ENCODE data around the gene GMPR2.

GMPR2 gene

GRCh38 chr14:24255438-24255837 is 22.7 kb downstream of the GMPR2 start:
- no peak for DNase-seq

GRCh38 chr14:24255931-24256711 is 23.4 kb downstream of the GMPR2 start:
- no peak for DNase-seq

GRCh38 chr14:24256960-24257359 is 24.2 kb downstream of the GMPR2 start:
- DNase-seq, result no peak

GRCh38 chr14:24258119-24258518 is 25.4 kb downstream of the GMPR2 start:
- no peak for DNase-seq

GRCh38 chr14:24258548-24259265 is 26.0 kb downstream of the GMPR2 start:
- DNase-seq, result no peak

- no peak for DNase-seq
Measured at GRCh38 chr14:24259282-24260025, 26.7 kb downstream of the GMPR2 start.

- DNase-seq, result no peak
Measured at GRCh38 chr14:24260026-24260779, 27.5 kb downstream of the GMPR2 start.

- DNase-seq, result no peak
Measured at GRCh38 chr14:24260780-24261157, 28.0 kb downstream of the GMPR2 start.

- no peak for DNase-seq
Measured at GRCh38 chr14:24261256-24261968, 28.7 kb downstream of the GMPR2 start.

GRCh38 chr14:24261969-24262327 is 29.2 kb downstream of the GMPR2 start:
- DNase-seq, result no peak

- no peak for DNase-seq
Measured at GRCh38 chr14:24262821-24263733, 30.3 kb downstream of the GMPR2 start, which contains the start of gene TGM1. Gene TGM1, minus strand, starts transcription at chr14:24263177. Its CDS starts 825 bp downstream, at chr14:24262352.

GRCh38 chr14:24263848-24264247 is 31.1 kb downstream of the GMPR2 start:
- DNase-seq, result no peak

GRCh38 chr14:24264298-24264697 is 31.6 kb downstream of the GMPR2 start:
- no peak for DNase-seq

- no peak for DNase-seq
Measured at GRCh38 chr14:24266344-24267244, 33.9 kb downstream of the GMPR2 start.

GRCh38 chr14:24267516-24267915 is 34.8 kb downstream of the GMPR2 start:
- no peak for DNase-seq

- no peak for DNase-seq
Measured at GRCh38 chr14:24268225-24268624, 35.5 kb downstream of the GMPR2 start.

- no peak for DNase-seq
Measured at GRCh38 chr14:24269368-24269767, 36.6 kb downstream of the GMPR2 start.

- no peak for DNase-seq
Measured at GRCh38 chr14:24269910-24270536, 37.3 kb downstream of the GMPR2 start.

- DNase-seq, result no peak
Measured at GRCh38 chr14:24270537-24271133, 37.9 kb downstream of the GMPR2 start.

Data from SHP77 treated with DMSO at 0.1 percent for 48 hours (cell line).